ENCODE data around the gene TRRAP.
A peak's percentile ranks its signal among the peaks of the same experiment; 100 is the strongest.
"Not testable (repeated sequence)": the region's sequence is repeated elsewhere in the genome, so short reads cannot be mapped to it uniquely, and the experiment has no call there.

The TRRAP gene

GRCh38 chr7:98878365-98879197 is at the start of gene TRRAP:
Gene TRRAP (plus strand): TSS chr7:98878532. CDS start chr7:98881151, 2,619 bp downstream.
- peak; percentile 79 for DNase-seq

GRCh38 chr7:98830972-98831548 is 47.3 kb upstream of the TRRAP start:
- no peak for DNase-seq

- peak; percentile 48 for DNase-seq
These were observed 46.6 kb upstream of the TRRAP start for GRCh38 chr7:98831641-98832221.

- no peak for DNase-seq
These were observed 45.3 kb upstream of the TRRAP start for GRCh38 chr7:98833022-98833421.

- DNase-seq: no peak
These were observed 43.4 kb upstream of the TRRAP start for GRCh38 chr7:98834949-98835348.

GRCh38 chr7:98836811-98837629 is 41.3 kb upstream of the TRRAP start:
- DNase-seq: peak; percentile 22

- no peak for DNase-seq
These were observed 40.7 kb upstream of the TRRAP start for GRCh38 chr7:98837630-98837972.

- DNase-seq: no peak
These were observed 38.2 kb upstream of the TRRAP start for GRCh38 chr7:98840096-98840495.

- DNase-seq: no peak
These were observed 37.6 kb upstream of the TRRAP start for GRCh38 chr7:98840722-98841121.

GRCh38 chr7:98841179-98841997 is 36.9 kb upstream of the TRRAP start:
- peak; percentile 62 for DNase-seq

- DNase-seq: not testable (repeated sequence)
These were observed 35.8 kb upstream of the TRRAP start for GRCh38 chr7:98842552-98842951.

- no peak for DNase-seq
These were observed 29.4 kb upstream of the TRRAP start for GRCh38 chr7:98848918-98849317.

- DNase-seq: no peak
These were observed 25.5 kb upstream of the TRRAP start for GRCh38 chr7:98852826-98853225.

GRCh38 chr7:98855610-98856422 is 22.5 kb upstream of the TRRAP start:
- no peak for DNase-seq

GRCh38 chr7:98860071-98860470 is 18.3 kb upstream of the TRRAP start:
- DNase-seq: no peak

GRCh38 chr7:98862203-98862602 is 16.1 kb upstream of the TRRAP start:
- DNase-seq: no peak

- no peak for DNase-seq
These were observed 15.5 kb upstream of the TRRAP start for GRCh38 chr7:98862716-98863420.

- DNase-seq: no peak
These were observed 14.7 kb upstream of the TRRAP start for GRCh38 chr7:98863601-98864000.

- DNase-seq: no peak
These were observed 13.4 kb upstream of the TRRAP start for GRCh38 chr7:98864731-98865453.

GRCh38 chr7:98866351-98866750 is 12.0 kb upstream of the TRRAP start:
- DNase-seq: no peak

Measured in stimulated activated CD4-positive, alpha-beta T cell treated with anti-CD3 and anti-CD28 coated beads, Interleukin-1b, Interleukin-23, amount 100 ng/mL, for 48 hours (primary cell).